Measurements from ENCODE around the gene ZNF467.

Gene ZNF467

GRCh38 chr7:149816267-149816751, 42.9 kb upstream of the ZNF467 start:
- no peak overlapping the region for H3K4me3 ChIP-seq (ENCODE audit: low read depth, low read length)
- no peaks in the 10 kb centered on the region for H3K9me3 ChIP-seq (ENCODE audit: control insufficient read depth, insufficient read depth, low read depth, low read length)
- H3K27me3 ChIP-seq (ENCODE audit: control insufficient read depth, insufficient read depth, low read length), result no peaks in the 10 kb centered on the region
- H3K27ac ChIP-seq (ENCODE audit: low read depth, low read length), result no peak overlapping the region
- H3K4me1 ChIP-seq (ENCODE audit: control insufficient read depth, insufficient read depth, low read length), result peaks cover 12% of the 10 kb centered on the region
- no peak overlapping the region for H3K9ac ChIP-seq (ENCODE audit: low read length)
- no peaks in the 10 kb centered on the region for H3K36me3 ChIP-seq (ENCODE audit: control insufficient read depth, insufficient read depth, low read length)

GRCh38 chr7:149815661-149816266, 42.4 kb upstream of the ZNF467 start:
- H3K9ac ChIP-seq (ENCODE audit: low read length), result no peak overlapping the region
- peaks cover 12% of the 10 kb centered on the region for H3K4me1 ChIP-seq (ENCODE audit: control insufficient read depth, insufficient read depth, low read length)
- no peaks in the 10 kb centered on the region for H3K27me3 ChIP-seq (ENCODE audit: control insufficient read depth, insufficient read depth, low read length)
- H3K27ac ChIP-seq (ENCODE audit: low read depth, low read length), result no peak overlapping the region
- no peaks in the 10 kb centered on the region for H3K36me3 ChIP-seq (ENCODE audit: control insufficient read depth, insufficient read depth, low read length)
- H3K4me3 ChIP-seq (ENCODE audit: low read depth, low read length), result no peak overlapping the region
- no peaks in the 10 kb centered on the region for H3K9me3 ChIP-seq (ENCODE audit: control insufficient read depth, insufficient read depth, low read depth, low read length)

- Histone ChIP-seq H3K4me1 (ENCODE audit: control insufficient read depth, insufficient read depth, low read length) (peaks cover 12% of the 10 kb centered on the region), H3K36me3 (ENCODE audit: control insufficient read depth, insufficient read depth, low read length) (no peaks in the 10 kb centered on the region), H3K27ac (ENCODE audit: low read depth, low read length) (no peak overlapping the region), H3K9ac (ENCODE audit: low read length) (no peak overlapping the region), H3K9me3 (ENCODE audit: control insufficient read depth, insufficient read depth, low read depth, low read length) (no peaks in the 10 kb centered on the region), H3K4me3 (ENCODE audit: low read depth, low read length) (no peak overlapping the region), H3K27me3 (ENCODE audit: control insufficient read depth, insufficient read depth, low read length) (no peaks in the 10 kb centered on the region)
Measured at GRCh38 chr7:149815121-149815520, 41.7 kb upstream of the ZNF467 start.

- Histone ChIP-seq H3K36me3 (ENCODE audit: control insufficient read depth, insufficient read depth, low read length) (no peaks in the 10 kb centered on the region), H3K9ac (ENCODE audit: low read length) (no peak overlapping the region), H3K4me3 (ENCODE audit: low read depth, low read length) (no peak overlapping the region), H3K27ac (ENCODE audit: low read depth, low read length) (no peak overlapping the region), H3K27me3 (ENCODE audit: control insufficient read depth, insufficient read depth, low read length) (no peaks in the 10 kb centered on the region), H3K9me3 (ENCODE audit: control insufficient read depth, insufficient read depth, low read depth, low read length) (no peaks in the 10 kb centered on the region), H3K4me1 (ENCODE audit: control insufficient read depth, insufficient read depth, low read length) (peaks cover 12% of the 10 kb centered on the region)
Measured at GRCh38 chr7:149814494-149814893, 41.1 kb upstream of the ZNF467 start.

- H3K27ac ChIP-seq (ENCODE audit: low read depth, low read length), result no peak overlapping the region
- no peaks in the 10 kb centered on the region for H3K9me3 ChIP-seq (ENCODE audit: control insufficient read depth, insufficient read depth, low read depth, low read length)
- no peaks in the 10 kb centered on the region for H3K36me3 ChIP-seq (ENCODE audit: control insufficient read depth, insufficient read depth, low read length)
- H3K4me1 ChIP-seq (ENCODE audit: control insufficient read depth, insufficient read depth, low read length), result peaks cover 12% of the 10 kb centered on the region
- H3K4me3 ChIP-seq (ENCODE audit: low read depth, low read length), result no peak overlapping the region
- H3K27me3 ChIP-seq (ENCODE audit: control insufficient read depth, insufficient read depth, low read length), result no peaks in the 10 kb centered on the region
- H3K9ac ChIP-seq (ENCODE audit: low read length), result no peak overlapping the region
Measured at GRCh38 chr7:149813254-149814035, 40.1 kb upstream of the ZNF467 start.

GRCh38 chr7:149811831-149812490, 38.6 kb upstream of the ZNF467 start:
- no peak overlapping the region for H3K9ac ChIP-seq (ENCODE audit: low read length)
- no peaks in the 10 kb centered on the region for H3K9me3 ChIP-seq (ENCODE audit: control insufficient read depth, insufficient read depth, low read depth, low read length)
- peaks cover 12% of the 10 kb centered on the region for H3K4me1 ChIP-seq (ENCODE audit: control insufficient read depth, insufficient read depth, low read length)
- H3K4me3 ChIP-seq (ENCODE audit: low read depth, low read length), result no peak overlapping the region
- H3K27me3 ChIP-seq (ENCODE audit: control insufficient read depth, insufficient read depth, low read length), result no peaks in the 10 kb centered on the region; the same call in 1 of the 2 replicates
- no peaks in the 10 kb centered on the region for H3K36me3 ChIP-seq (ENCODE audit: control insufficient read depth, insufficient read depth, low read length)
- H3K27ac ChIP-seq (ENCODE audit: low read depth, low read length), result no peak overlapping the region

GRCh38 chr7:149811221-149811620, 37.8 kb upstream of the ZNF467 start:
- Histone ChIP-seq H3K9me3 (ENCODE audit: control insufficient read depth, insufficient read depth, low read depth, low read length) (no peaks in the 10 kb centered on the region), H3K4me1 (ENCODE audit: control insufficient read depth, insufficient read depth, low read length) (peaks cover 12% of the 10 kb centered on the region), H3K27ac (ENCODE audit: low read depth, low read length) (no peak overlapping the region), H3K9ac (ENCODE audit: low read length) (no peak overlapping the region), H3K36me3 (ENCODE audit: control insufficient read depth, insufficient read depth, low read length) (no peaks in the 10 kb centered on the region), H3K27me3 (ENCODE audit: control insufficient read depth, insufficient read depth, low read length) (no peaks in the 10 kb centered on the region; the same call in 1 of the 2 replicates), H3K4me3 (ENCODE audit: low read depth, low read length) (no peak overlapping the region)

GRCh38 chr7:149809215-149809614, 35.8 kb upstream of the ZNF467 start:
- Histone ChIP-seq H3K4me1 (ENCODE audit: control insufficient read depth, insufficient read depth, low read length) (peaks cover 7% of the 10 kb centered on the region; the same call in 1 of the 2 replicates), H3K27me3 (ENCODE audit: control insufficient read depth, insufficient read depth, low read length) (no peaks in the 10 kb centered on the region; the same call in none of the 2 replicates), H3K9ac (ENCODE audit: low read length) (no peak overlapping the region), H3K9me3 (ENCODE audit: control insufficient read depth, insufficient read depth, low read depth, low read length) (no peaks in the 10 kb centered on the region), H3K27ac (ENCODE audit: low read depth, low read length) (no peak overlapping the region), H3K4me3 (ENCODE audit: low read depth, low read length) (no peak overlapping the region), H3K36me3 (ENCODE audit: control insufficient read depth, insufficient read depth, low read length) (no peaks in the 10 kb centered on the region)

- Histone ChIP-seq H3K27me3 (ENCODE audit: control insufficient read depth, insufficient read depth, low read length) (no peaks in the 10 kb centered on the region; the same call in none of the 2 replicates), H3K9me3 (ENCODE audit: control insufficient read depth, insufficient read depth, low read depth, low read length) (no peaks in the 10 kb centered on the region), H3K36me3 (ENCODE audit: control insufficient read depth, insufficient read depth, low read length) (no peaks in the 10 kb centered on the region), H3K27ac (ENCODE audit: low read depth, low read length) (no peak overlapping the region), H3K4me1 (ENCODE audit: control insufficient read depth, insufficient read depth, low read length) (peaks cover 5% of the 10 kb centered on the region; the same call in 1 of the 2 replicates), H3K9ac (ENCODE audit: low read length) (no peak overlapping the region), H3K4me3 (ENCODE audit: low read depth, low read length) (no peak overlapping the region)
Measured at GRCh38 chr7:149808311-149808710, 34.9 kb upstream of the ZNF467 start.

- H3K9ac ChIP-seq (ENCODE audit: low read length), result no peak overlapping the region
- H3K27ac ChIP-seq (ENCODE audit: low read depth, low read length), result no peak overlapping the region
- H3K36me3 ChIP-seq (ENCODE audit: control insufficient read depth, insufficient read depth, low read length), result no peaks in the 10 kb centered on the region
- no peaks in the 10 kb centered on the region; the same call in none of the 2 replicates for H3K27me3 ChIP-seq (ENCODE audit: control insufficient read depth, insufficient read depth, low read length)
- H3K4me1 ChIP-seq (ENCODE audit: control insufficient read depth, insufficient read depth, low read length), result no peaks in the 10 kb centered on the region
- no peaks in the 10 kb centered on the region for H3K9me3 ChIP-seq (ENCODE audit: control insufficient read depth, insufficient read depth, low read depth, low read length)
- H3K4me3 ChIP-seq (ENCODE audit: low read depth, low read length), result no peak overlapping the region
Measured at GRCh38 chr7:149806726-149807125, 33.3 kb upstream of the ZNF467 start.

- no peaks in the 10 kb centered on the region for H3K36me3 ChIP-seq (ENCODE audit: control insufficient read depth, insufficient read depth, low read length)
- no peak overlapping the region for H3K27ac ChIP-seq (ENCODE audit: low read depth, low read length)
- no peak overlapping the region for H3K4me3 ChIP-seq (ENCODE audit: low read depth, low read length)
- H3K27me3 ChIP-seq (ENCODE audit: control insufficient read depth, insufficient read depth, low read length), result no peaks in the 10 kb centered on the region; the same call in none of the 2 replicates
- no peaks in the 10 kb centered on the region for H3K4me1 ChIP-seq (ENCODE audit: control insufficient read depth, insufficient read depth, low read length)
- H3K9ac ChIP-seq (ENCODE audit: low read length), result no peak overlapping the region
- no peaks in the 10 kb centered on the region for H3K9me3 ChIP-seq (ENCODE audit: control insufficient read depth, insufficient read depth, low read depth, low read length)
Measured at GRCh38 chr7:149804106-149804505, 30.7 kb upstream of the ZNF467 start.
